B cell (primary cell): ENCODE results near the gene NPR1. TPM values are rescaled to one million over a fixed set of nuclear protein-coding genes. Genes with fewer than 3 reads are reported as not detected.

Source experiments
- ATAC-seq: fragments of 200-7000 bp; cut with Tn5 transposase; one replicate; pipeline ENCODE4 v1.10.0; 2021; ENCODE audit warnings: low read depth, mild to moderate bottlenecking, moderate number of reproducible peaks, moderate library complexity
- CTCF ChIA-PET: fragments of 350-600 bp; sonication (Branson Sonifier 250); formaldehyde crosslinking; loops from one replicate; lab custom pipeline; 2021; ENCODE audit warnings: antibody characterized with exemption, inconsistent platforms; lab: Charles Lee
- POLR2A ChIA-PET: fragments of 350-600 bp; sonication (Branson Sonifier 250); formaldehyde crosslinking; loops from one replicate; lab custom pipeline; 2021; ENCODE audit warnings: antibody characterized with exemption; lab: Charles Lee
- DNase-seq: peaks from one replicate; pipeline ENCODE4 v3.0.0; 2013
- H2AFZ ChIP-seq: 2 replicates; pipeline ENCODE4 v1.6.1; 2012; ENCODE audit warnings: mild to moderate bottlenecking, low read depth, low read length; ENCODE audit not compliant: insufficient read depth, poor library complexity, severe bottlenecking
- H3K27ac ChIP-seq, 2 donors: 1 replicate in 1 of 2; 2 replicates in 1 of 2; pipeline ENCODE4 v1.5.1; 2012 to 2013; ENCODE audit warnings: low read length in 2 of 2, mild to moderate bottlenecking in 2 of 2, moderate library complexity in 1 of 2
- H3K27me3 ChIP-seq, 4 experiments: fragments of 200-600 bp in 1 of 4; sonication (generic) in 1 of 4; replicated peaks in 1 of 4; 1 replicate in 2 of 4; 2 replicates in 2 of 4; pipeline versions ENCODE4 v1.6.1 to v1.7.0; 2013 to 2016; ENCODE audit warnings: low read length in 3 of 4, mild to moderate bottlenecking in 2 of 4, mixed read lengths in 1 of 4, moderate library complexity in 1 of 4; ENCODE audit not compliant: insufficient read depth in 4 of 4, control insufficient read depth in 3 of 4; ENCODE audit errors: control extremely low read depth in 1 of 4
- H3K36me3 ChIP-seq, 2 experiments: replicated peaks in 1 of 2; 1 replicate in 1 of 2; 2 replicates in 1 of 2; pipeline versions ENCODE4 v1.6.1 to v1.7.1; 2013; ENCODE audit warnings: low read length in 1 of 2; ENCODE audit not compliant: insufficient read depth in 2 of 2, control insufficient read depth in 1 of 2; ENCODE audit errors: control extremely low read depth in 1 of 2, extremely low read depth in 1 of 2
- H3K4me1 ChIP-seq, 2 donors: fragments of 200-600 bp in 1 of 2; sonication (generic) in 1 of 2; 1 replicate in 1 of 2; 2 replicates in 1 of 2; pipeline versions ENCODE4 v1.5.1 to v1.6.1; 2013 to 2017; ENCODE audit warnings: low read length in 2 of 2; ENCODE audit not compliant: control insufficient read depth in 2 of 2, insufficient read depth in 2 of 2
- H3K4me2 ChIP-seq: replicated peaks from 2 replicates; pipeline ENCODE3; 2012; ENCODE audit warnings: mild to moderate bottlenecking, low read depth, low read length; ENCODE audit not compliant: poor library complexity, severe bottlenecking
- H3K4me3 ChIP-seq, 5 experiments: fragments of 200-600 bp in 1 of 5; sonication (generic) in 1 of 5; 1 replicate in 3 of 5; 2 replicates in 2 of 5; pipeline versions ENCODE4 v1.5.1 to v1.7.0; 2011 to 2016; ENCODE audit warnings: low read length in 4 of 5, mild to moderate bottlenecking in 4 of 5, low read depth in 2 of 5, control low read depth in 1 of 5, moderate library complexity in 1 of 5; ENCODE audit not compliant: insufficient read depth in 1 of 5; ENCODE audit errors: control extremely low read depth in 1 of 5, extremely low read depth in 1 of 5
- H3K79me2 ChIP-seq: fragments of 200-600 bp; sonication (generic); one replicate; pipeline ENCODE4 v1.6.0; 2016; ENCODE audit warnings: low read length; ENCODE audit not compliant: control insufficient read depth, insufficient read depth
- H3K9ac ChIP-seq: fragments of 200-600 bp; sonication (generic); 2 replicates; pipeline ENCODE4 v1.6.1; 2017; ENCODE audit warnings: mild to moderate bottlenecking, low read length, moderate library complexity
- H3K9me3 ChIP-seq, 3 donors: one replicate each; pipeline versions ENCODE4 v1.6.1 to v1.7.1; 2013; ENCODE audit warnings: low read length in 2 of 3; ENCODE audit not compliant: control insufficient read depth in 2 of 3, insufficient read depth in 1 of 3; ENCODE audit errors: control extremely low read depth in 1 of 3
- H4K20me1 ChIP-seq: 2 replicates; pipeline ENCODE4 v1.6.0; 2012; ENCODE audit warnings: mild to moderate bottlenecking, low read length; ENCODE audit not compliant: insufficient read depth, control insufficient read depth, poor library complexity, severe bottlenecking
- H3K27ac Mint-ChIP-seq: one replicate; pipeline ENCODE4 v1.8.0; 2021; ENCODE audit warnings: mixed read lengths
- H3K27me3 Mint-ChIP-seq: one replicate; pipeline ENCODE4 v1.8.0; 2021; ENCODE audit warnings: mixed read lengths
- H3K4me1 Mint-ChIP-seq: one replicate; pipeline ENCODE4 v1.8.0; 2021; ENCODE audit warnings: mixed read lengths
- H3K4me3 Mint-ChIP-seq: one replicate; pipeline ENCODE4 v1.8.0; 2021; ENCODE audit warnings: mixed read lengths
- H3K9me3 Mint-ChIP-seq: one replicate; pipeline ENCODE4 v1.8.0; 2022; ENCODE audit warnings: mixed read lengths; ENCODE audit not compliant: insufficient read depth
- CTCF ChIP-seq: fragments of 200-600 bp; IDR thresholded peaks from one replicate; pipeline ENCODE4 v1.8.0; 2022; ENCODE audit warnings: antibody characterized with exemption, mild to moderate bottlenecking
- EZH2 ChIP-seq: IDR thresholded peaks from 2 replicates; pipeline ENCODE4 v1.6.1; 2012; ENCODE audit warnings: borderline replicate concordance, low read depth, mild to moderate bottlenecking, moderate library complexity, low read length; ENCODE audit not compliant: insufficient read depth, poor library complexity, severe bottlenecking
- WGBS: methylation state at CpG from one replicate; pipeline ENCODE4 v1.1.5; 2013; ENCODE audit warnings: missing lambda C conversion rate; ENCODE audit not compliant: insufficient coverage; 5-methylcytosine and 5-hydroxymethylcytosine counted together
- intact Hi-C: fragments of 100-400 bp; cut with micrococcal nuclease; formaldehyde crosslinking; loops from one replicate; pipeline ENCODE4 v1.10.0; 2022
- polyA plus RNA-seq: library from polyadenylated mRNA; depleted of rRNA; stranded (reverse); fragments of >200 nt; gene quantifications from 2 replicates; pipeline ENCODE4 v1.2.3, GENCODE V29; 2012
- total RNA-seq, 2 donors: library from RNA; stranded (reverse); fragments of 120-200 nt in 1 of 2; gene quantifications; 1 replicate in 1 of 2; 2 replicates in 1 of 2; pipeline versions ENCODE4 v1.2.3 to v1.2.4, GENCODE V29; 2013 to 2022

Gene NPR1
- total and polyA plus RNA-seq, 2 donors (not counting 1 experiment from before 2014, with no cell fraction given), result 0.37 TPM; not detected in 1

- no peak overlapping the region for H3K4me2 ChIP-seq
- peaks cover 72% of the 10 kb centered on the region for H3K79me2 ChIP-seq
- no peak overlapping the region for H3K9ac ChIP-seq
- POLR2A ChIA-PET, result no interaction called here
- H4K20me1 ChIP-seq, result peaks cover 24% of the 10 kb centered on the region
- H3K4me1 ChIP-seq, result peaks cover 2 to 4% of the 10 kb centered on the region in 2 donors
- no peaks in the 10 kb centered on the region for H3K9me3 ChIP-seq
- peaks cover 33% of the 10 kb centered on the region for H3K4me1 Mint-ChIP-seq
- TF ChIP-seq CTCF, result no peak
- H3K27ac ChIP-seq, result no peak overlapping the region
- no peak overlapping the region for H3K4me3 ChIP-seq
- intact Hi-C loops, result no loop called here
- CTCF ChIA-PET, result no interaction called here
- H3K27me3 ChIP-seq, result no peaks in the 10 kb centered on the region
- 100% methylated on average over 2 of the region's 6 CpGs for WGBS
- H3K4me3 Mint-ChIP-seq, result no peak overlapping the region
- no peak overlapping the region for H2AFZ ChIP-seq
- H3K9me3 Mint-ChIP-seq, result no peaks in the 10 kb centered on the region
- DNase-seq (no peak), ATAC-seq (no peak)
- H3K36me3 ChIP-seq, result peaks cover 58 to 97% of the 10 kb centered on the region in 2 experiments
- no peaks in the 10 kb centered on the region for H3K27me3 Mint-ChIP-seq
- H3K27ac Mint-ChIP-seq, result no peak overlapping the region
These were observed 37.6 kb upstream of the NPR1 start for GRCh38 chr1:153640861-153641260.

DNA sequence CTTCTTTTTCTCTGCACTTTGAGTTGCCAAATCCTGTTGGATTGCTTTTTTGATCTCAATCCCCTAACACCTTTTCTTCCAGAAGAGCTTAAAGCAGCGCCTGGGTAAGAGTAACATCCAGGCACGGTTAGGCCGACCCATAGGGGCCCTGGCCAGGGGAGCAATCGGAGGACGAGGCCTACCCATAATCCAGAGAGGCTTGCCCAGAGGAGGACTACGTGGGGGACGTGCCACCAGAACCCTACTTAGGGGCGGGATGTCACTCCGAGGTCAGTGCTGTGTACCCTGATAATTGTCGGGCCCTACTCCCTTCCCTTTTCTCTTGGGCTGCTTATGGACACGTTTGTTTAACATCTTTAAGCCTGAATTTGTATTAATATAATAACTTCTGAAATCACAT is 36.3 kb upstream of the NPR1 start:
- ChIA-PET POLR2A (no interaction called here), CTCF (no interaction called here)
- Histone ChIP-seq H3K36me3 (peaks cover 52 to 96% of the 10 kb centered on the region in 2 experiments), H3K9me3 (no peaks in the 10 kb centered on the region), H4K20me1 (peaks cover 22% of the 10 kb centered on the region), H3K4me3 (no peak overlapping the region), H3K9ac (no peak overlapping the region), H3K4me2 (no peak overlapping the region), H3K27ac (no peak overlapping the region), H3K4me1 (no peaks in the 10 kb centered on the region), H3K27me3 (no peaks in the 10 kb centered on the region), H3K79me2 (peaks cover 59% of the 10 kb centered on the region), H2AFZ (no peak overlapping the region)
- Mint-ChIP-seq H3K9me3 (no peaks in the 10 kb centered on the region), H3K27ac (no peak overlapping the region), H3K4me3 (no peak overlapping the region), H3K4me1 (peaks cover 24% of the 10 kb centered on the region), H3K27me3 (no peaks in the 10 kb centered on the region)
- DNase-seq (no peak), ATAC-seq (no peak)
- WGBS, result 100% methylated on average over 5 of the region's 11 CpGs
- intact Hi-C loops, result no loop called here
- TF ChIP-seq CTCF, result no peak
- no peak for TF ChIP-seq EZH2
